Stimulated activated CD4-positive, alpha-beta T cell treated with anti-CD3 and anti-CD28 coated beads, Interleukin-1b, Interleukin-23, amount 100 ng/mL, for 4 hours (primary cell): ENCODE data around the gene IPO9.
"Not testable (repeated sequence)": the region's sequence is repeated elsewhere in the genome, so short reads cannot be mapped to it uniquely, and the experiment has no call there.

ENCODE experiments used
- DNase-seq, 2 donors: peaks; one replicate each; pipeline ENCODE4 v3.0.0-alpha.2; 2020; ENCODE audit warnings: low read depth in 2 of 2

Gene IPO9

DNA sequence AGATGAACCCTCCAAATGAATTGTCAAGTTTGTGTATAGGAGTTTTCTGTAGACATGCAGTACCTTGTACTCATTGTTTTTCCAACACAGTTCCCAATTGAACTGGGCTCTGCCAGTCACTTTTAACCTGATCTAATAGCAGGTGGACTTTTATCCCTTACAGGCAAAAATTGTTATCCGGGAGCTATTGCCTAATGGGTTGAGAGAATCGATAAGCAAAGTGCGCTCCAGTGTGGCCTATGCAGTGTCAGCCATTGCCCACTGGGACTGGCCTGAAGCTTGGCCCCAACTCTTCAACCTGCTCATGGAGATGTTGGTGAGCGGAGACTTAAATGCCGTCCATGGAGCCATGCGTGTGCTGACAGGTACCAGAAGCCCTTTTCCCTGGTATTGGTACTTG is 19.3 kb downstream of the IPO9 start:
- no peak for DNase-seq

DNA sequence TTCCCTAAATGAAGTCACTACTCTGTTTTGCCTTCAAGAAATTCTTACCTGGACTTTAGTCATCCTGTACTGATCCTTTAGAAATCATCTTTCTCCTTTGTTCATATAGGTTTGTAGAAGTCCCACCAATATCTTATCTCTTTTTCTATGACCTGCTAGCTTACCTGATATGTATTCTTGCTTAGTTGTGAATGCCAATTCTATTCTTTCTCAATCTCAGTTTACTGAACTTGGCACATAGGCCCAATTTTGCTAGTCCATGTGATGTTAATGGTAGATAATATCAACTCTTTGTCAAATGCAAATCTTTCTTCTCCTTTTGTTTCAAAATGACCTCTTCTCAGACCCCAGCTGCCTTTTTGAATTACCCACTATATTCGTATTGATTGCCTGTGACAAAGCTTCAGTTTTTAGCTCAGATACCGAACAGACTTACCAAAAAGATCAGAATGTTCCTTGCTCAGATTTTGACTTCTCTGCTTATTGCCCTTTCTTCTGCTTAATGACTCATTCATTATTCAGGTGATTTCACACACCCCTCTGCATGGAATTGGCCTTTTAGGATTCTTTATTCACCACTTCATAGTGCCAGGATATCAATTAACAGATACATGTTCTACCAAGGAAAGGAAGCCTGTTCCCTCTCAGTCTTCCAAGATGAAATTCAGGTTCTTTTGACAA is 20.6 kb downstream of the IPO9 start:
- DNase-seq = no peak

DNA sequence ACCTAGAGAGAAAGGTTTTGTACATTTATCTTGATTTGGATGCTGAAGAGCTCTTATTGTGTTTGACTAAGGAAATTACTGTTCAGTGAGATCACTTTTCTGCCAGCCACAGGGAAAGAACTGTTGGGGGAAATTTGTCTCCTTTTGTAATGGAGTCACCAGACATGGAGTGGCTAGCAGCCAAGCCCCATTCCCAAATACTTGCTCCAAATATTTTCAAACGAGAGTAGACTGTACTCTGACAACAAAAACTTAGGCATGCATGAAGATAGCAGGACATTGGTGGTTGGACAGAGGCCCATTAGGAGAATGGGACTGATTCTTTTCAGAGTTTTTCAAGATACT is 21.1 kb downstream of the IPO9 start:
- DNase-seq = no peak

DNA sequence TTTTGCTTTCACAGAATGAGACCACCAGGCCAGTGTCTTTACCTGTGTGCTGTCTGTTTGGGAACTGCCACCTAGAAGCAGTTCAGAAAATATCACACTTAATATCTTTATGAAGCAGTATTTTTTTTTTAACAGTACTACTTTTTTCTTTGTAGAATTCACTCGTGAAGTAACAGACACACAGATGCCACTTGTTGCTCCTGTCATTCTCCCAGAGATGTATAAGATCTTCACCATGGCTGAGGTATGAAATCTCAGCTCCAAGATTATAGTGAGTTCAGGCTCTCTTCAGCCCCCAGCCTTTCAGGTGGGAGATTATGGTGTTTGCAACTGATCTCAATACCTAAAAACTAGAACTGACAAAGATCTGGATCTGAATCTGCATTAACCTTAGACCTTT is 23.0 kb downstream of the IPO9 start:
- DNase-seq = no peak

DNA sequence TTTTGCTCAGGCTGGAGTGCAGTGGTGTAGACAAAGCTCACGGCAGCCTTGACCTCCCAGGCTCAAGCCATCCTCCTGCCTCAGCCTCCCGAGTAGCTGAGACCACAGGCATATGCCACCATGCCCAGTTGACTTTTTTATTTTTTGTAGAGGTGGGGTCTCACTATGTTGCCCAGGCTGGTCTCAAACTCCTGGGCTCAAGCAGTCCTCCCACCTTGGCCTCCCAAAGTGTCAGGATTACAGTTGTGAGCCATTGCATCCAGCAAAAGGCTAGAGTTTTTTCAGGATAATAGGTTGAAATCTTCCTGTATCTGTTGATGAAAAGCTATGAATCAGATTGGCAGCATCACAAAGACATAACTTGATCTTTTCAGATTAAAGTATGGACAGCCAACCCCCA is 27.8 kb downstream of the IPO9 start:
- DNase-seq = not testable (repeated sequence)

DNA sequence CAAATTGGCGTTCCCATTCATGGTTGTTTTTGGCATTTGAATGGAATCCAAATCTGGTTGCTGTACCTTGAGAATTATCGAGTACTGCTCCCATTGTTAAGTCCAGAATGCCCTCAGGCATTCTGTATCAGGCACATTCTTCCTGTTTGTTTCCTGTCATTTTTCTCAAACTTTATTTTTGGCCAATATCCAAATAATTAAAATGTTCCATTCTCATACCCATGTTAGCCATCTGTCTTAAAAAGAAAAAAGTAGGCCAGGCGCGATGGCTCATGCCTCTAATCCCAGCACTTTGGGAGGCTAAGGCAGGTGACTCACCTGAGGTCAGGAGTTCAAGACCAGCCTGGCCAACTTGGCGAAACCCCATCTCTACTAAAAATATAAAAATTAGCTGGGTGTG is 30.5 kb downstream of the IPO9 start:
- no peak for DNase-seq

DNA sequence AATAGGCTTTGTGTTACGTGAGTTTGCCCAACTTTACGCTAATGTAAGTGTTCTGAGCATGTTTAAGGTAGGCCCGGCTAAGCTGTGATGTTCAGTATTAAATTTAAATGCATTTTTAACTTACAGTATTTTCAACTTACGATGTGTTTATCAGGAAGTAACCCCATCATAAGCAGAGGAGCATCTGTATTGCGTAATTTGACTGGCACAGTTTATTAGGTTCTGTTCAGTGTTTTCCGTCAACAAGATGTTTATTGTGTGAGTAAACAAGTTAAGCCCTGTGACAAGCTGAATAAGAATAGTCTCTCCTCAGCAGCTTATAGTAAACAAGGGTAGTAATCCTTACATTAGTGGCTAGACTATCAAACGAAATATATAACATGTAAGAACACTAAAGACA is 32.5 kb downstream of the IPO9 start:
- DNase-seq = no peak

DNA sequence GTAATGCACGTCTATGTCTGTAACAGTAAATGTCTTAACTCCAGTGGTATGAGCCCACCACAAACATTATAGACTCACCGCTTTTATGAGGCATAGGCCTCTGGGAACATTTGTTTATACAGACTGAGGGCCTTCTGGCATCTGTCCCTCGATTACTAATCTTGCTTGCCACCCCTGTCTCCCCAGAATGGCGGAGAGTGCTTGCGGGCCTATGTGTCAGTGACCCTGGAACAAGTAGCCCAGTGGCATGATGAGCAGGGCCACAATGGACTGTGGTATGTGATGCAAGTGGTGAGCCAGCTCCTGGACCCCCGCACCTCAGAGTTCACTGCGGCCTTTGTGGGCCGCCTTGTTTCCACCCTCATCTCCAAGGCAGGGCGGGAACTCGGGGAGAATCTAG is 41.4 kb downstream of the IPO9 start:
- no peak for DNase-seq

DNA sequence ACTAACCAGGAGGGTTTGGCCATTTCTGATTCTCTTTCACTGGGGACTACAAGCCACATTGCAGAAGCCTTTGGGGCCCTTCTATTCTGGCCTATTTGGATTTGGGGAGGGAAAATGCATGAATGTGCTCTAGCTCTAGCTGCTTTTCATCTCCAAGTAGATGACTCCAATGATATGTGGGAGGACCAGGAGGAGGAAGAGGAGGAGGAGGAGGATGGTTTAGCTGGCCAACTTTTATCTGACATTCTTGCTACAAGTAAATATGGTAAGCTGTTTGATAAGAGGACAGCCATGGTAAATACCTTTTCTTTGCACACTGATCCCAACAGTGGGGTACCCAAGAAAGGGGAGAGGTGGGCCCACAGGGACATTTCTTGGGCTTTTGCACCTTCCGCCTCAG is 45.7 kb downstream of the IPO9 start:
- DNase-seq = no peak

DNA sequence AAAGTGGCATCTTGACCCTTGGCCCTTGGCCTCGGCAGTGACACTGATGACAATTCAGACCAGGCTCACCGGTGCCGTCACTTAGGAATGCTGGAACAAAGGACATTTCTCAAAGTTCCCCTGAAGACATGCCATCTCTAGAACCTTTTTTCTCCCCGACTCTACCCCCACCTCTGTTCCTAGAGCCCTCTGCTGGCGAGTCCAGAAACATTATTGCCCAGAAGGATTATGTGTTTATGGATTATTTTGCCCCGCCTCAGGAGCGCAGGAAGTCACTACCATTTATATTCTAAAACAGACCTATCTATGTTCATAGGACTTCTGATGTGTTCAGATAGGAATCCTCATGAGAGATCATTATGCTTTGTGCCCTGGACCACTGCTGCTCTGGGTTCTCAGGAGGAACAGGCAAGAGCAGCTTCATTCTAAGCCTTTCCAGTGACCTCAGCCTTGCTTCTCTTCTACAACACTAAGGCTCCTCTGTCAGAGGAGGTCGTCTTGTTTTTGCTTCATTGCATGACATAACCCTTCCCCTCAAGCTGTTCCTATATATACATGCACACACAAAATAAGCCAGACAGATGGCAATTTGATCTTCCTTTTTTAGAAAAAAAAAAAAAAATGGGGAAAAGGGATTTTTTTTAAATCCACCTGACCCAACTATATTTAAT is 47.3 kb downstream of the IPO9 start:
- no peak for DNase-seq

DNA sequence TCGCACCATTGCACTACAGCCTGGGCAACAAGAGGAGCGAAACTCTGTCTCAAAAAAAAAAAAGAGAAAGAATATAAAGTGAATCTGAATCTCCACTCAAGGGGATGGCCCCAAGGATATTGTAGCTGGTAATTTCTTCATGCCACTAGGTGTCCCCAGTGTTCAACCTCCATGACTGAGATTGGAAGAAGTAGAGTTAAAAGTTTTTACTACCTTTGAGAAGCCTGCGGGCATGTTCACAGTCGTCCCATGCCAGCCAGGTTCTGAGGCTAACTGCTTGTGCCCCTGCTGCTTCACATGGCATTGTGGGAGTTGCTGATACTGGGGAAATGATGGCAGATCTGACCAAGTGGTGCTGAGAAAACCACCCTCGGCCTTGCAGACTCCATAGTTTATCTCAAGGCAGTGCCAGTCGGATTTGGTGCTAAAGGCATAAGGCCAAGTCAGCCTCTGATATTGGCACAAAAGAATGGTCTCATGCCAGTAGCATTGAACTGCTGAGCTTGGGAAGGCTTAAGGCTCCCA is 49.0 kb downstream of the IPO9 start:
- DNase-seq = no peak

DNA sequence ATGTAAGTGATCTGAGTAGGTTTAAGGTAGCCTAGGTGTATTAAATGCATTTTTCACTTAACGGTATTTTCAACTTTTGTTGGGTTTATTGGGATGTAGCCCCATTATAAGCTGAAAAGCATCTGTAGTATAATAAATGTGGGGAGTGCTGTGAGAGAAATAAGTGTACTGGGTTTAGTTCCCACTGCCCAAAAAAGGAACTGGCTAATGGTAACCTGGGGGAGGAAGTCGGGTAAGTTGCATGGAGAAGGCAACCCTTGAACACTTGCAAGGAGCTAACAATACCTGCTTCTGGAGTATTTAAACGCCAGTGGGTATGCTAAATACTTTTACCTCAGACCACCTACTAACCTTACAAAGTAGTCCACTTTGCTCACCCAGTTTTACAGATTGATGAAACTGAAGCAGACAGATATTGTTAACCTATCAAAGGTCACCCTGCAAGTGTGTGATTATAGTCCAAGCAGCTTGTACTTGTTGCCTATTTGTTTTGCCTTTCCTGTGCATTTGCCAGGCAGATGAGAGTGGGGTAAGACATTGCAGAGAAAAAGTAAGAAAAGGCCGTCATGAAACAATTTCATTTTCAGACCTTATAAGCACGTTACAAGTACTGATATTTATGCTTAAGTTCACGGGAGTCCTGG is 52.1 kb downstream of the IPO9 start:
- no peak for DNase-seq

DNA sequence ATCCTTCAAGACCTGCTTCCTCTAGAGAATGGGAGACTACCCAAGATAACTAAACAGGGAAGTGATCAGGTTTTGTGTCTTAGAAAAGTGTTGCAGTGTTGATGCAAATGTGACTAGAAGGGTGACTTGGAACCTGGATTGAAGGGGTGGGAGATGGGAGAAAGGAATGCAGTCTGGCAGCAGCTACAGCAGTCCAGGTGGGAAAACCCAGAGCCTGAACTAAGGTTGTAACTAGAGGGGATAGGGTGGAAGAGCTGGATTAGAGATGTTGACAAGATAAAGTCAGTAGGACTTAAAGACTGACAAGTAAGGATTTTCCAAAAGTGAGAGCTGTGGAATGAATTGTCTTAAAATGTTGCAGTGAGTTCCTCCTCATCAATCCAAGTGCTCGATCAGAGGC is 52.7 kb downstream of the IPO9 start:
- no peak for DNase-seq

DNA sequence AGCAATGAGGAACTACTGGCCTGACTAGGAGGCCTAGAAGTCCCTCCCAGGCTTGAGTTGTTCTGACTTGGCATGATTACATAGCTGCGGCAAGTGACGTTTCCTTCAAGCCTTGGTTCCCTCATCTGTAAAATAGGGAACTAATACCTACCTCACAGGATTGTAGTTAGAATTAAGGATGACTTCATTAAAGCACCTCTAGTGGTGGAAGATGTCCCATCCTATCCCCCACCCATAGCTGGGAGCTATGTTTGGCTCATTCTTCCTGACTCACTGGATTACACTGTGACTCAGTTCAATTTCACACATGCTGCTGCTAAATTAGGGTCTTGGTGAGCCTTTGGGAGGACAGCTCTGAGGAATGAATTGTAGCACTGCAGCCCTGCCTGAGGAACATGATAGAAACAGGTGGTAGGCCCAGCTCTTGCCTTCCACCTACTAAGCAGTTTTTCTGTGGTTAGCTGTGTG is 53.7 kb downstream of the IPO9 start:
- DNase-seq = no peak

DNA sequence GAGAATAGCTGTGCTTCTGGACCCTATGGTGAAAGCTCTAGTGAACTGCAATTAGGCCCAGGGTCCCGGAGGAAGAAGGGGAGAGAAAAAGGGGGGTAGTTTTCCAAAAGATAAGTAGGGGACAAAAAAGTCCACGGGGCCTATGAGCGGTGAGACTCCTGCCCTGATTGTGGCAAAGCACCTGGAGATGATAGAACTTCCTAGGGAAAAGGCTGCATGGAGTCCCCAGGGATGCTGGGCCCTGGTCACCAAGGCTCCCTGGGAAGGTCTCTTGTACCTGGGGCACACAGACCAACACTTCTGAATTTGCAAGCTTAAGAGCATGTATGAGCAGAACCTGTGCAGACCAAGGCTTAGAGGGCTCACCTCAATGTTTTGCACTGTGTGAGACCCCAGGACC is 54.3 kb downstream of the IPO9 start:
- no peak for DNase-seq

DNA sequence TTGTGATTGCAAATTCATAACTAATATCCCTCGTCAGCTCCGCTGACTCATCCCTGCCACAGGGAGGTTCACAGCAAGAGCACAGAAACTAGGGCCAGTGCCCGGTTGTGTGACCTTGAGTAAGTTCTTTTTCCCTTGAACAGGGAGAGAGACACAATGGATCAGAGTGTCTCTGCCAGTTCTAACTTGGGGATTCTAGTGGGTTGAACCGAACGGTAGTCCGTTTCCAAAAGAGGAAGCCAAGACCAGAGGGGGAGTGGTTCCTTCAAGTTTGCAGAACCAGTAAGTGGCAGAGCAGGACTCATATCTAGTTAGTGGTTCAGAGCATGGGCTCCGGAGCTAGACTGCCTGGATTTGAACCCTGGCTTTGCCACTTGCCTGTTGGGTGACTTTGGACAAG is 54.8 kb downstream of the IPO9 start:
- DNase-seq = no peak

DNA sequence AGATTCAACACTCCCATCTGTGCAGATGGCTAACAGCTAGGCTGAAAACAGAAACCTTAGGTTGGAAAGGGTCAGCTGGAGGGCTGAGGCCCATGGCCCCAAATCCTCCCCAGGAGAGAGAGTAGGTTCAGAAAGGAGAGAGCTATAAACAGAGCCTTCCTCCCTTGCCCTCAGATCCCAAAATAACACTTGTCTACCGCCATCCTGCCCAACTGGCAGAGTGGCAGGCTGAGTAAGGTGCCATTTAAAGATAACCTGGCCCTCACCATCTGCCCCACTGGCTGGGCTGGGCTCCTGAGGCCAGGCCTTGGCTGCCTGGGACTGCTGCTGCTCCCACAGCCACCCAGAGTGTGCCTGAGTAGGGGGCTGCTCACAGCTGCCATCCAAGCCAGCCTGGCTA is 55.5 kb downstream of the IPO9 start:
- no peak for DNase-seq

DNA sequence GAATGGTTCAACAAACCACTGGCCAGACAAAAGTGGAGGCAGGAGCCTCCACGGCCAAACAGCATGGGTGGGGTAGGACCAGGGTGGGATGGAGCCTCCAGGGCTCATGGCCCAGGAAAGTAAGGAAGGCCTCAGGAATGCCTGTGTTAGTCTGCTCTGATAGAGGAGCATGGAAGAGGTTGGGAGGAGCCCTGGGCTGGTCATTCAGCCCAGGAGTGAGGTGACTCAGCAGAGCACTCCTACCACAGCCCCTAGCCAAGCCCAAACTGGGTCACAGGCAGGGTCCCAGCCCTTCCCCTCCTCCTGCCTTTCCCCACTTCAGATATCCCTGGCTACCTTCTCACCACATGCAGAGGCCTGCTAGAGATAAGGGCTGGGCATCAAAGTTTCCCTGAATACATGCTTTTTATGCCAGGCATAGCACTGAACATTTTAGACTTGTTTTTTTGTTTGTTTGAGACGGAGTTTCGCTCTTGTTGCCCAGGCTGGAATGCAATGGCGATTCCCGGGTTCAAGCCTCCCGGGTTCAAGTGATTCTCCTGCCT is 56.6 kb downstream of the IPO9 start:
- no peak for DNase-seq

DNA sequence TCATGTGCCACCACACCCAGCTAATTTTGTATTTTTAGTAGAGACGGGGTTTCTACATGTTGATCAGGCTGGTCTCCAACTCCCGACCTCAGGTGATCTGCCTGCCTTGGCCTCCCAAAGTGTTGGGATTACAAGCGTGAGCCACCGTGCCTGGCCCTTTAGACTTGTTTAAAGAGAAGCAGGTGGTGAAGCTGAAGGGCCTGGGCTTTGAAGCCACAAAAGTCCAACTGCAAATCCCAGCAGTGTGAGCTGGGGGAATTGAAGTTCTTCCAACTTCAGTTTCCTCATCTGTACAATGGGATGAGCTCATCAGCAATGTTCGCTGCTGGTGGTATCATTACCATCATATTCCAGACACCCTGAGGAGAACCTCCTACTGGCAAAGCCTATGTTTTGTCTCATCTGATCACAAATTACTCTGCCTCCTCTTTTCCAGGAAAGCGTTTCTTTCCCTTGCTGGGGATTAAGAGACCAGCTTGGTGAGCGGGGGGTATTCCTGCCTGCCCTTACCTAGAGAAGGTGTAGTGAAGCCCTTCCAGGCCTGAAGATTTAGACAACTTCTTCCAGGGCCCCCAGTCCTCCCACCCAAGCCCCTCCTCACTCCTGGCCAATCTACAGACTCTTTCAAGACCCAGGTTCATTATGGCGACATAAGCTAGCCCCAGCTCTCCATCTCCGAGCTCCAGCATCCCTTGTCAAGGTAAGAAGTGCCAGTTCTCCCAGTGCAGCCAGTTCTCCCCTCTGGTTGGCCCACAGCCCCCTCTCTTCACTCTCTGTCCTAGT is 57.3 kb downstream of the IPO9 start:
- no peak for DNase-seq

DNA sequence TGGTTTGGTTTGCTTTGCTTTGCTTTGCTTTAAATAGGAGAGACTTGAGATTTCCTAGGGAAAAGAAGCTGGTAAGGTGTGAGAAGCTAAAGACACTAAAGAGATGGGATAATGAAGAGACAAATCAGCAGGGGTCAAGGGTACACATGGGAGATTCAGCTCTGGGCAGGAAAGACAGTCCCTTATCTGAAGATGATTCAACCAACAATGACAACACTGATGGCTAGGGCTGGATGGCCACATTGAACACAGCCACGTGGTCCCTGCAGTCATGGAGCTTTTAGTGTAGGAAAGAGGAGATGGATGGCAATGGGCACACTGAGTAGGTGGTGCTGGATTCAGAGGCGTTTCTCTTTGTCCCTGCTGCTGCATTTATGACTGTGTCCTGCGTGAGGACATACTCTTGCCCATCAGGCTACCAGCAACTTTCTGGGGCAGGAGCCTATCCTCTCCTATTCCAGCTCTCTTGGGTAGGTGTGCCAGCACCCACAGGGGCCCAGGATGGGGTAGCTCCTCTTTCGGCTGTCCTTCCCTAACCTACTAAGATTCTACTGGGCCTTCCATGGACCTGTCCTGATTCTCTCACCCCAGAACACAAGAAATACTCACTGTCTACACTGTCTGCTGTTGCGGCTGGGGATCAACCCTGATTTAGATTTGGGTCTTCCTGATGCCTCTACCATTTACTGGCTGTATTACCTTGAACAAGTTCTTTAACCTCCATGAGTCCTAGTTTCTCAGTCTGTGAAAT is 58.3 kb downstream of the IPO9 start:
- no peak for DNase-seq
